ENCODE data around the gene ABLIM1.

The ABLIM1 gene

GRCh38 chr10:114500643-114501042, 157.4 kb downstream of the ABLIM1 start:
- TF ChIP-seq GATA1 (IDR thresholded peaks at IDR 0.05; ENCODE audit: low read depth, low read length) (no peak), POLR2A (IDR thresholded peaks at IDR 0.05; ENCODE audit: low read length) (no peak)
- no peak for DNase-seq

- TF ChIP-seq POLR2A (IDR thresholded peaks at IDR 0.05; ENCODE audit: low read length): no peak
- TF ChIP-seq GATA1 (IDR thresholded peaks at IDR 0.05; ENCODE audit: low read depth, low read length): no peak
- peak in 1 of 2 experiments; percentile 14 for DNase-seq
Measured at GRCh38 chr10:114499630-114500190, 158.4 kb downstream of the ABLIM1 start.

- TF ChIP-seq POLR2A (IDR thresholded peaks at IDR 0.05; ENCODE audit: low read length) (no peak), GATA1 (IDR thresholded peaks at IDR 0.05; ENCODE audit: low read depth, low read length) (no peak)
- DNase-seq: no peak
Measured at GRCh38 chr10:114499116-114499515, 159.0 kb downstream of the ABLIM1 start.

GRCh38 chr10:114498413-114499111, 159.5 kb downstream of the ABLIM1 start:
- no peak for DNase-seq
- TF ChIP-seq POLR2A (IDR thresholded peaks at IDR 0.05; ENCODE audit: low read length) (no peak), GATA1 (IDR thresholded peaks at IDR 0.05; ENCODE audit: low read depth, low read length) (no peak)

DNA sequence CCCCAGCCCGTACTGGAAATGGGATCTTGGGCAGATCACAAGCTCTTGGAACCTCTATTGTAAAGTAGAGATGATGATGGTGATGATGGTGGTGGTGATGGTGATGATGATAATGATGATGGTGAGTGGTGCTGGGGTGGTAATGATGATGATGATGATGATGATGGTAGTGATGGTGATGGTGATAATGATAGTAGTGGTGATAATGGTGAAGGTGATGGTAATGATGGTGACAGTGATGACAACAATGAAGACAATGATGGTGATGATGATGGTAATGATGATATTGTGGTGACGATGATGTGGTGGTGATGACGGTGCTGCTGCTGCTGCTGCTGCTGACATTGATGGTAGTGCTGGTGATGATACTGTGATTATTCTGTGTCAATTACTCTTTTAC, 162.8 kb downstream of the ABLIM1 start:
- no peak for DNase-seq
- TF ChIP-seq POLR2A (IDR thresholded peaks at IDR 0.05; ENCODE audit: low read length) (no peak), GATA1 (IDR thresholded peaks at IDR 0.05; ENCODE audit: low read depth, low read length) (no peak)

DNA sequence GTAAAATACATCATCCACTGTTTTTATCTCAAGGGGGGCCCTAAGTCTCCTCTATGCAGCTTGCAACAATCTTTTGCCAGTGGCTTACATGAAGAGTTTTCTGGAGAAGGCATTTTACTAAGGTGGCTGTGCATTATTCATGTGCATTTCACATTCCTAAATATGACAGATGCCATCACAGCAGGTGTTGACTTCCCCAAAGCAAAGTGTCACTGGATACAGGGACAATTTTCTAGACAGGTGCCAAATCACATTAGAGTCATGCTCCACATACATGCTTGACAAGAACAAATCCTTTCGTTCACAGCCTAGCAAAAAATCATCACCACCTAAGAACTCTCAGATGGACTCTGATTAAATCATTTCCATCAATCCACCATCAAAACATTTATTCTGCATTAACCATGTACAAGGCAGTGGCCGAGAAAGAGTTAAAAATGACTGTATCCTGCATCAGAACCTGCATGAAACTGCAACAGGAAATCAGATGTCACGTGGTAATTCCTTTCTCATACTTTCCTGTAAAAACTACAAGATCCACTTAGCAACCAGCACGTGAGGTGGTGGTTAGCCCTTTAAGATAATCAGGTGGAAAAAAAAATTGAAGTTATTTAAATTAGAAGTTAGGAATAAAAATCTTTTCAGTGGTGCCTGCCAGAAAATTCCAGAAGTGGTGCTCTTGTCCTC, 165.6 kb downstream of the ABLIM1 start:
- TF ChIP-seq POLR2A (IDR thresholded peaks at IDR 0.05; ENCODE audit: low read length): no peak
- no peak for TF ChIP-seq GATA1 (IDR thresholded peaks at IDR 0.05; ENCODE audit: low read depth, low read length)
- DNase-seq: no peak

- no peak for TF ChIP-seq POLR2A (IDR thresholded peaks at IDR 0.05; ENCODE audit: low read length)
- TF ChIP-seq GATA1 (IDR thresholded peaks at IDR 0.05; ENCODE audit: low read depth, low read length): no peak
- no peak for DNase-seq
Measured at GRCh38 chr10:114491933-114492332, 166.1 kb downstream of the ABLIM1 start.

- no peak for DNase-seq
- no peak for TF ChIP-seq GATA1 (IDR thresholded peaks at IDR 0.05; ENCODE audit: low read depth, low read length)
- no peak for TF ChIP-seq POLR2A (IDR thresholded peaks at IDR 0.05; ENCODE audit: low read length)
Measured at GRCh38 chr10:114491419-114491818, 166.7 kb downstream of the ABLIM1 start.

DNA sequence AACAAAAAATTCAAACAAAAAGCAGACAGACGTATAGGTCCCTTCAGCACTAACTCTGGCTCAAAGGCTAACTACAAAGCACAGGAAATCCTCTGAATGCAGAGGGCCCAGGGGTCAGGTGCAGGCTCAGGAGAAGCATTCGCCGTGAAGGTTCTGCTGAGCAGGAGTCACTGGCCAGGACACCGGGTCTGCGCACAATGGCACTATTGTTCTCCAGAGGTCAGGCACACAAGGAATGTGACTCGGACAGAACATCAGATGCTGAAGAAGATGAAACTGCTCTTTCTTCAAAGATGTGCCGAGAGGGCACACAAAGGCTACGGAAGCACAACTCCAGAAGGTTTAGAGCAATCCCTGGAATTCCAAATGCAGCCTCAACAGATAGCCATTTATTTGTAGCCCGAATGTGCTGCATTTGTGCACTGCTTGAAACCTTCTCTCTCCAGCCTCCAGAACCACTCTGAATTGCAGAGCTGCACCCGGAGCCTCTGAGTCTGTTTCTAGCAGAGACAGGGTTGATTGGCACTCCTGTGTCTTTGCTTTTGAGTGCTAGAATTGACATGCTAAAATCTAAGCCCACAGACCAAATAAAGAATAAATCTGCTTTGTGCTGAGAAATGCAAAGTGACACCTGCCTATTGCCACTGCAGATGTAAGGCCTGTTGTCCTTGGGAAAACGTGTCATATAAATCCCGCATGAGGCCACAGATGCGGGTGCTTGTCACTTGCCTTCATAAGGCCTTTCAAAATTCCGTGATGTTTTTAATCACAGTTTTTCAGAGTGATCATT, 168.4 kb downstream of the ABLIM1 start:
- DNase-seq: no peak
- no peak for TF ChIP-seq GATA1 (IDR thresholded peaks at IDR 0.05; ENCODE audit: low read depth, low read length)
- no peak for TF ChIP-seq POLR2A (IDR thresholded peaks at IDR 0.05; ENCODE audit: low read length)

DNA sequence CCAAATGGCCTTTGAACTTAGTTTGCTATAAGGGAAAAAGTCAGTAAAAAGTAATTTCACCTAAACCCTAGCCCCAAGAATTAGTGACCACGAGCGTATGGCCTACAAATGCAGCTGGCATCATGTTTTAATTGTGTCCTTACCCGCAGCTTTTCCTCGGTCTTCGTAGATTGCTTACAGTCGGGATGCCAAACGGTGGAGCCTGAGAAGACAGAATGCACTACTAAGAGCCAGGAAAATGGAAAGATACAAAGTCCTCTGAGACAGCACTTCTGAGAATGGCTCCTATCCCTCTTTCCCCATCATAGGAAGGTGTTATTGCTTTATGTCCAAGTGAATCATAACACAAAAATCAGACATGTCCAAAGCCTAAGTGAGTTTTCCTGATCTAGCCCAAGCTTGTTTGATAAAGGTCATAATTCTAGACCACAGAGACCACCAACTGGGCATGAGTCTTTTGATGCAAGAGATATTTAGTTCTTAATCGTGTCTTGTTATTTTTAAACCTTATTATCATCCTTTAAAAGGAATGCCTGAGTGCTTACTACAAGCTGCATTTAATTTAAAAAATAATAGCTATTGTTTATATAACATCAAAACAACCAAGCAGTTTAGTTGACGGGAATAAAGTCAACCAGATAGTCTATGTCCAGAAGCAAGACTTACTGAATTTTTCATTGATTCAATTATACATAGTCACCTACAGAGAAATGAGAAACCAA, 170.1 kb downstream of the ABLIM1 start:
- DNase-seq: no peak
- TF ChIP-seq GATA1 (IDR thresholded peaks at IDR 0.05; ENCODE audit: low read depth, low read length) (no peak), POLR2A (IDR thresholded peaks at IDR 0.05; ENCODE audit: low read length) (no peak)

DNA sequence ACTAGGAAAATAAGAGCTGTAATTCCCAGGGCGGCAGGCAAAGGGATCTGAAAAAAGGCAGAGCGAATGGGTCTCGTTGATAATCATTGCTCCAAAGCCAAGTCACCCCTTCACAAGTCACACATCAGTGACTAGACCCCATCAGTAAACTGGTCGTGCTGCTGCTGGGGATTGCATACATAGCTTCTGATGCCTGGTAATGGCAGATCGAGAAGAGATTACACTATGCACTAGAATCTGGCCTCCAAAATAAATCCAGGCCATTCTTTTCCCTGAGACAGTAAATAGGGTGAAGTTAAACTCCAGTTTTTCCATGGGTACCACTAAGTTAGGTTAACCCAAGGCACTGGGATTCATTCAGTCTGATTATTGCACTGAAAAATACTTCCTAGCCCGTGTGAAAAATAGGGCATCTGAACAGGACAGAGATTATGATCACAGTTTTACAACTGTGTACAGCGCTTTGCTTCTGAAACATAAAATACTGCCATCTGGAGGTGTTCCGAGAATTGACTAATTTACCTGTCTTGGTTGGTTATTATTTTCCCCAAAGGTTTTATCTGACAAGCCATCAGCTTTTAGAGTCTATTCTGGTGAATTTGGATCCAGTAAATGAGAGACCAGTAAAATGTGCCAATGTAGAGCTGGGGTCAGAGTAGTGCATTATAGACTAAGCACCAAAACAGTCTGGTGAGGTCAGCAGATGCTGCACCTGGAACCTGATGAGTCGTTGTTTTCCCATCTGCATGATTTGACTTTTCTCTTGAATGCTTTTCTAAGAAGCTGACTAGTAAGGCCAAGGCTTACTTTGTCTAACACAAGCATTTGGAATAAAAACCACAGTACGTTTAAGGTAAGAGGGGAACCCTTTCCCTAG, 170.9 kb downstream of the ABLIM1 start:
- no peak for TF ChIP-seq POLR2A (IDR thresholded peaks at IDR 0.05; ENCODE audit: low read length)
- TF ChIP-seq GATA1 (IDR thresholded peaks at IDR 0.05; ENCODE audit: low read depth, low read length): no peak

GRCh38 chr10:114485696-114486400, 172.2 kb downstream of the ABLIM1 start:
- TF ChIP-seq GATA1 (IDR thresholded peaks at IDR 0.05; ENCODE audit: low read depth, low read length) (no peak), POLR2A (IDR thresholded peaks at IDR 0.05; ENCODE audit: low read length) (no peak)

More for the DNA sequence above, 170.9 kb downstream of the ABLIM1 start:
- DNase-seq: peak; percentile 9 to 40

More at GRCh38 chr10:114485696-114486400, 172.2 kb downstream of the ABLIM1 start:
- DNase-seq: no peak

All from erythroblast (primary cell).